Right renal cortex interstitium (tissue), 3 donors: ENCODE measurements around the gene ATP5MG. TPM values are rescaled to one million over a fixed set of nuclear protein-coding genes. Genes with fewer than 3 reads are reported as not detected.
"Not testable (repeated sequence)": the region's sequence is repeated elsewhere in the genome, so short reads cannot be mapped to it uniquely, and the experiment has no call there.

Source experiments
- DNase-seq, 3 donors: peaks; one replicate each; pipeline ENCODE4 v3.0.0-alpha.2; 2013; ENCODE audit warnings: low read depth in 3 of 3, low spot score in 2 of 3
- polyA plus RNA-seq, 3 donors: library from polyadenylated mRNA; unstranded; fragments of 120-200 nt; gene quantifications; one replicate each; pipeline ENCODE4 v1.2.1, GENCODE V29; 2013; ENCODE audit not compliant: insufficient read length in 3 of 3

The ATP5MG gene
- polyA plus RNA-seq, 3 donors = 478 to 504 (median 486) TPM

GRCh38 chr11:118406599-118407166 is 5.3 kb downstream of the ATP5MG start:
- DNase-seq = no peak

GRCh38 chr11:118410055-118410745 is 8.8 kb downstream of the ATP5MG start:
- no peak for DNase-seq

- no peak for DNase-seq
These were observed 10.1 kb downstream of the ATP5MG start for GRCh38 chr11:118411530-118411929.

DNA sequence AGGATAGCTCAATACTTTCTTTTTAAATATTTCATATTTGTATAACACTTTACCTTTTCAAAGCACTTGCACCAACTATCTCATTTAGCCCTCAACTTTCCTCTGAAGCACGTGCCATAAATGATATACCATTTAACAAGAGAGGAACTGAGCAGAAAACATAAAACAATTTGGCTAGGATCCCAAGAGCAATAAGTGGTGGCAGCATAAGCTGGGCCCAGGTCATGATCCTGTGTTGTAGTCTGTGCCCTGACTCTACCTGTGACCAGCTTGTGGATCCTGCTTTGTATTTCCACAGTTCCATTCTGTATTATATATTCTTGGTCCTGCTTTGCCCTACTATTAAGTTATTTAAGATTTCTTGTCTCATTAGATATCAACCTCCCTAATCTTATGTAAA is 11.5 kb downstream of the ATP5MG start:
- DNase-seq = no peak

DNA sequence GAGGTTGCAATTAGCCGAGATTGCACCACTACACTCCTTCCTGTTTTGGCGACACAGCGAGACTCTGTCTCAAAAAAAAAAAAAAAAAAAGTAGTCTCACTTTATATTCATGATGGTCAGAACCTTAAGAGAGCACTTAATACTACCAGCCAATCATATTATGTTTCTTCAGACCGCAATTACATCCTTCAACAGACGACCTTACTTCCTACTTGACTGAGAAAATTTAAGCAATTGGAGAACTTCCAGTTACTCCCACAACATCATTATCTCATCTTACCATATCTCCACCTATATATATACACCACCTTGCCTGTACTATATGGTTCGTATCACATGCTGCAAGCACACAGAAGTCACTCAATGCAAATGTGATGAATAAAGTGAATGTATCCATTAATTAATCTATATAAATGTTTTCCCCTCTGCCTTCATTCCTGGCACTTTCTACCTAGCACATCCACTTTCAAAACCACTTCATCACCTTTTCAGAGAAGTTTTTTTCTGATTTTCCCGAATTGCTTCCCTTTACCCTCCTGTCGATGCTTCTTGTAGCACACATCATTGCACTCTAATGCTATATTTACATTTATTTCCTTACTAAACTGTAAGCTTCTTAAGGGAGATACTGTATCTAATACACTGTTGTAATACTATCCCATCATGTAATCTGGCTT is 13.8 kb downstream of the ATP5MG start:
- no peak for DNase-seq

DNA sequence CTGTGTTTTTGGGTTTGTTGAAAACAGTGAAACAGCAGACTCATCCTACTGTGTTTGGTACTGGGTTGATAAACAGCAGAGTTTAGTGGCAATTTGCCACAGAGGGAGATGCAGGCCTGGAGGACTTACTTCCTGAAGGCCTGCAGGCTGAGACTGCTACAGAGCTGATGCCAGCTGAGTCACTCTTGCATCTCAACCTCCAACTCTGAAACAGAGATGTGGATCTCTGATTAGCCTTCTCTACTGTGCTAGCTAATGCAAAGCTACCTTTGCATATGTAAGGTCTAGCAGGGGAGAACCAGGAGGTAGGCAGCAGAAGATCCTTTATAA is 14.3 kb downstream of the ATP5MG start:
- no peak for DNase-seq

DNA sequence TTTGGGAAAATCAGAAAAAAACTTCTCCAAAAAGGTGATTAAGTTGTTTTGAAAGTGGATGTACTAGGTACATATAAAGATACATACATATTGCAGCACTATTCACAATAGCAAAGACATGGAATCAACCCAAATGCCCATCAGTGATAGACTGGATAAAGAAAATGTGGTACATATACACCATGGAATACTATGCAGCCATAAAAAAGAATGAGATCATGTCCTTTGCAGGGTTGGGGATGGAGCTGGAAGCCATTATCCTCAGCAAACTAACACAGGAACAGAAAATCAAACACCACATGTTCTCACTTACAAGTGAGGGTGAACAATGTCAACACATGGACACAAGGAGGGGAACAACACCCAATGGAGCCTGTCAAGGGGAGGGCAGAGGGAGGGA is 15.5 kb downstream of the ATP5MG start:
- DNase-seq = not testable (repeated sequence)

GRCh38 chr11:118417801-118418200 is 16.4 kb downstream of the ATP5MG start:
- no peak for DNase-seq

DNA sequence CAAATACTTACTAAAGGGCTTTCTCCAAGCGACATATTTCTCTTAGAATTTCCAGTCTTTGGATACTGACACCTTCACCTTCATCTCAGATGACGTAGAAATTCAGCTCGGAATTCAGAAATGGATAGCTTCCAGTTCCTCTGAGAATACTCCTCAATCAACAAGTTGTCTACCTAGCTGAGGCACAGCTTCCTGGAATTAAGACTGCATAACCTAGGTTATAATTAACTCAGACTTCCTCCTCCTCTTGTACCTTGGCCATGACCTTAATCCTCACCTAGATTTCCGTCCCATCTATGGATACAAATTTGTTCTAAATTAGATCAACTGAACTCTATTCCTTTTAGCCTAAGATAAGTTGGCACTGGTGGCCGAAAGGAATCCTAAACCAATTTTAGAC is 17.4 kb downstream of the ATP5MG start:
- DNase-seq = no peak

DNA sequence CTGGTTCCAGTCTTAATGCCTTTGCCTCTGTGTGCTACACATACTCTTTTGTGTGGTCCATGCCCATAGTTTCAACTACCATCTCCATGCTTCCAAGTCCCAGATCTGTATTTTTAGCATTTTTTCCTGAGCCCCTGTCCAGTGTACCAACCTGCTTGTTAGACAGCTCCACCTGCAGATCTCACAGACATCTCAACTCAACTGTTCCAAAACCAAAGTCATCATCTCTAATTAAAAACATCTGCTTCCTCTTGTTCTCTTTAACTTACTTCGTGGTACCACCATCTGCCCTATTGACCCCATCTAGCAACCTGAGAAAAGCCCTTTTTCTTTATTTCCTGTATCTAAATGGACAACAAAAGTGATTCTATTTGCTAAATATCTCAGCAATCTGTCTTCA is 26.3 kb downstream of the ATP5MG start:
- no peak for DNase-seq

DNA sequence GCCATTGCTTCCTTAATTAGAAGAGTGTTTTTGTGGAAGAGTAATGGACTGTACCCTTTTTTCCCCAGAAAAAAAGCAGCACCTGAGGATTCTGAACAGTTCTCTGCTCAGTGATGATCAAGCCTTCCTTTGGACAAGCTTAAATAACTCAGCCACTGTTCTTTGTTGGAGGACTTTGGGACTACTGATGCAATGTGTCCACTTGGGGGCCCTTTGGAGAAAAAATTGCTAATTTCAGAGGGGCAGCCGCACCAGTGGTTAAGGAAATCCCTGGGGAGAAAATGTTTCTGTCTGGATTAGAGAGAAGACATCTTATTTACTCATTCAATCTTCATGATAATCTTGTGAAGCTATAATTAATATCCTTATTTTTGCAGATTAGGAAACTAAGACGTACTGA is 29.6 kb downstream of the ATP5MG start:
- DNase-seq = no peak

- DNase-seq = no peak
These were observed 32.7 kb downstream of the ATP5MG start for GRCh38 chr11:118434123-118434552.

GRCh38 chr11:118434553-118435289 is 33.3 kb downstream of the ATP5MG start:
- DNase-seq = peak in 2 of 3 donors; percentile 27 to 39

DNA sequence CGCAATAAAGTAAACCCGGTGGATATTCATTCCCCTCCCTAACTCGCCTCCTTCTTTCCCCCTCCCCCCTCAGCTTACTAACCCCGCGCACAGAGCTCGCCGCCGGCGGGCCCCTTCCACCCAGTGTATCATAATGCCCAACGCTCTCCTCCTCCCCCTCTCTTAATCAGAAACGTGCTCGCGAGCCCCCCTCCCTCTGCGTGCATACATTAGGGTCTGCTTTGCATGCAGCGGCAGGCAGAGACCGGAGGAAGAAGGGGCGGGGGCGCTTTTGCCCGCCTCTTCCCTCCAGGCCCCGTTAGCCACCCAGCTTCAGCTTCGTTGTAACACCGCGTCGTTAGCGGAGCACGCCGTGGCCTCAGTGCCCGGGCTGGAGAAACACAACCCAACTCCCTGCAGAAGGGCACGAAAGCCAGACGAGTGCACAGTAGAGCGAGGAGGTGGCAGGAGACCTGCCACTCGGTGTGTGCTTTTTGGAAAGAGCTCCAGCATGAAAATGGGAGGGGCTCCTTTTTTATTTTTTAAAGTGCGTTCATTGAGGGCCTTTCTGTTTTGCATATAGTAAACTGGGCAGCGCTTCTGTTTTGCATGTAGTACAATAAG is 34.0 kb downstream of the ATP5MG start:
- peak in 2 of 3 donors; percentile 49 to 50 for DNase-seq

DNA sequence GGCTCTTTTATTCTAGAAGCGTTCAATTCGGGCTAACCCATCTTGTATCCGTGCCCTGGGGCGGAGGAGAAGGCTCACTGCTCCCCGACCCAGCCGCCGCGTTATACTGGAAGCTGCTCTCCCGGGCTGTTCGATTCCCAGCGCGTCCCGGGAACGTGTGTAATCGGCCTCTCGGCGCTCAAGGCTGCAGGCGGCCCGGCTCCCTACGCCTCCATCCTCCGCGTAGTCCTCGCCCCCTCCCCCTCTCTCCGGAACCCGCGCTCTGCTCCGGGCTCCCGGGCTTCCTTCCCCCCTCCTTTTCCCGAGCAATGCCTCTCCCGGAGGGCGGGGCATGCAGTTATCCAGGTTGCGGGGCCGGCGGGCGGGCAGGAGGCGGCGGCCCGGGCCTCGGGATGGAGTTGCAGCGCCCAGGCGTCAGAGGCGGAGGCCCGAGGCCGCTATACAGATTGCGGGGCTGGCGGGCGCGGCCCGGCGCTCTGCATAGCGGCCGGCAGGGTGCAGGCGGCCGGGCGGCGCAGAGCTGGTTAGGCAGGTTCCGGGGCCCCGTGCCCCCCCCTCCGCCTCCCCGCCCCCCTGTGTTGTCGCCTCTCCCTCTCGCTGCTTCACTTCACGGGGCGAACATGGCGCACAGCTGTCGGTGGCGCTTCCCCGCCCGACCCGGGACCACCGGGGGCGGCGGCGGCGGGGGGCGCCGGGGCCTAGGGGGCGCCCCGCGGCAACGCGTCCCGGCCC is 34.7 kb downstream of the ATP5MG start, which contains the start of gene KMT2A:
KMT2A (plus strand) TSS at position 600 of the 732 bp plus-strand sequence; CDS start at position 621, 21 bp downstream.
- DNase-seq = peak; percentile 84 to 96 (median 96)

GRCh38 chr11:118436639-118437207 is 35.3 kb downstream of the ATP5MG start:
- DNase-seq = no peak

DNA sequence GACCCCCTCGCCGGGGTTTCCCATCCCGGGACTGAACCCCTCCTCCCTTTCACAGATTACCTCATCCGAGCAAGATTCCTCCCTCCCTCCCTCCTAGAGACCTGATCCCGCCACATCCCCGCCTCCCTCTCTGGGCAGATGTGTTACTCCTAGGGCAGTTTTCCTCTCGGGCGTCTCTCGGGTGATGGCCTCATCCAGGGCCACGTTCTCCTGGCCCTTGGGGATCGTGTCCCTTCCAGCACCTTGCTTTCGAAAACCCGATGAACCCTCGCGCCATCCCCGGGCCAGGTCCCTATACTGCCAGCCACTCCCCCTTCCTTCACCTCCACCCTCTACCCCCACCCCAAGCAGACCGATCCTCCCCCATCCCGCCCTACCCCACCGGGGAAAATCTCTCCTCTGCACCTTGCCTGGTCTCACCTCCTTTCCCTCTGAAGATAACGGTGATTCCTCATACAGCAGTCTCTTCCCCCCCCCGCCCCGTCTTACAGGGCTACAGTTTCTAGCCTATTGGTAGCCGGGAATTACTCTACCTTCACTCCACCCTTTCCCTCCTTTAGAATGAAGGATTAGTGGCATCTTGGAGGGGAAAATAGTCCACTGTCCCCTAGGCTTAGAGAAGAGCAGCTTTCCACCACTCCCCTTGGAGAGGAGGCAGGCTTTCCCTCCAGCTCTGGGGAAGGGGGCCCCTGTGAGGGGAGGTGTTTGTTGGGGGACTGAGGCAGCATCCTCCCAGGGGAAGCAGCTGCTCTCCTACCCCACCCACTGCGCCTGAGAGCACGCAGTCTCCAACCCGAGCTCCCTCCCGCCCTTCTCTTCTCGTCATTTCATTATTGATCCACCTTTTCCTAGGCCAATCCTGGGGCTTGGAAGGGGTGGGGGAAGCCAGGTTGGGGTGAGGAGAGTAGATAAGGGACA is 36.1 kb downstream of the ATP5MG start:
- DNase-seq = peak in 2 of 3 donors; percentile 29 to 36

DNA sequence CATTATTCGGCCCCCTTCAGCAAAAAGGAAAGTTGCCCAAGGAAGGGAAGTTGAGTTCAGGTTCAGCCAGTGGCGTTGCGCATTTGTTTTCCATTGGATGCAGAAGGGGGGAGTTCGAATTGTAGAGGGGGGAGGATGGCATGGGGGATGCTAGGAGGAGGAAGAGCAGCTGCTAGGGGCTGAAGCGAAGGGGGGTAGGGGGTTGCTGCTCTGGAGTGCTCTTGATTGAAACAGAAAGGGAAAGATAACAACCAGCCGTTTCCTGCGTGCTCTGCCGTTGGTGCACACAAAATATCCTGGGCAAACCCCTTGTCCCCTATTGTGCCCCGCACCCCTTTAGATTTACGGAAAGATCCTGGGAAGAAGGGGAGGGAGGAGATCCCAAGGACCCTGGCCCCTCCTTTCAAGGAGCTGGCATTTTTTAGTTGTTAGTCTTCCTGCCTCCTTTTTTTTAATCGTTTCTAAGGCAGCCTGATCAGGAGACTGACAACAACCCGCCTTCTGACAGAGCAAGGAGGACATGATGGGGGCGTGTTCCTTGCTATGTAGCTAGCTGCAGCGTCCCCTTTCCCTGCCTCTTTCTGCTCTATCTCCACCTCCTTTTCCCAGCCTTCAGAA is 37.0 kb downstream of the ATP5MG start:
- DNase-seq = peak in 2 of 3 donors; percentile 38 to 64
